ENCODE measurements around the gene ABHD2.

GRCh38 chr15:89110060-89110459 is 21.8 kb downstream of the ABHD2 start:
- TF ChIP-seq REST (IDR thresholded peaks at IDR 0.05; ENCODE audit: insufficient read depth in 1 of 2, low read depth in 2 of 2, low read length in 2 of 2), result no peak
- no peak for TF ChIP-seq POLR2AphosphoS5 (IDR thresholded peaks at IDR 0.05; ENCODE audit: low read depth, low read length)
- TF ChIP-seq TAF1 (IDR thresholded peaks at IDR 0.05; ENCODE audit: borderline replicate concordance, insufficient read depth, low read length), result no peak
